Fibroblast of skin of left biceps (primary cell): ENCODE measurements around the gene RGL3.
"Not testable (repeated sequence)": the region's sequence is repeated elsewhere in the genome, so short reads cannot be mapped to it uniquely, and the experiment has no call there.

Experiments used
- DNase-seq, 2 experiments: peaks; one replicate each; pipeline ENCODE4 v3.0.0-alpha.2; 2013; ENCODE audit warnings: low read depth in 2 of 2

Gene RGL3

DNA sequence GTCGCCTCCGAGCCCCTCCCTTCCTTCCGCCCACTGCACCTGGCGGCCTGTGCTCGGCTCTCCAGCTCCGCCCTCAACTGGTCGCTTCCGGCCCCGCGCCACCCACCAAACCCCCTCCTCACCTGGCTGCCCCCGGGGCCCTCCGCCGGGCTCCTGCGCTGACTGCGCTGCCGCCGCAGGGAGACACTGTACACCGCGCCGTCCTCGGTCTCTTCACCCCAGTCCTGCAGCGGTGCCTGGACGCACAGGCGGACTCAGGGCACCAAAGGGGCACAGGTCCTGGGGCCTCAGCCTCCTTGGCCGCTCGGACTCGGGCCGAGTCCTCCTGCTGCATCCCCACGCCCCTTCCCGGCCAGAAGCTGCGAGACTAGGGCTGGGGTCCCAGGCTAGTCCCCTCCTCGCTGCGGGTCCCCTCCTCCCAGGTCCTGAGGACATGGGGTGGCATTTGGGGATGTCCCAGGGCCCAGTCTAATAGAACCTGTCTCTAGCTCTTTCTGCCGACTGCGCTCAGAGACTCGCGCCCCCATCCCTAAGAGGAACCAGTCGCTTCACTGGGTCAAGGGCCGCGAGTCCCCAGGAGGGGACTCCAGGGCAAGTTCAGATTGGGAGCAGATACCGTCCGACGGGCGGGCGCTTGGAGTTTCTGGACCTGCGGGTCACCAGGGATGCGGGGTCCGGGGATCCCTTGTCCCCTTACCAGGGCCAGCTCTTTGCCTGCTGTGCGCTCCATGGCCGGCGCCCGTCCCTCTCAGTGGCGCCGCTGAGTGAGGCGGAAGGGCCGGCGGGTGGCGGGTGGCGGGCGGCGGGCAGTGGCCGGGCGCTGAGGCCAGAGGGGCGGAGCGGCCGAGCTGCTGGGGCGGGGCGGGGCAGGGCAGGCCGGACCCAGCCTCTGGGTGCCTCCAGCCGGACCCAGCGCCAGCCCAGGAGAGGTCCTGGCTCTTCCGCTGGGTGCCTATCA lies at the start of gene RGL3:
RGL3 (minus strand) TSS at position 766 of the 958 bp plus-strand sequence; CDS start at position 730, 36 bp downstream.
- no peak for DNase-seq

GRCh38 chr19:11468266-11468845 lies 49.2 kb upstream of the RGL3 start:
- DNase-seq: not testable (repeated sequence)

- DNase-seq: no peak
Measured at GRCh38 chr19:11465600-11465999, 46.5 kb upstream of the RGL3 start.

DNA sequence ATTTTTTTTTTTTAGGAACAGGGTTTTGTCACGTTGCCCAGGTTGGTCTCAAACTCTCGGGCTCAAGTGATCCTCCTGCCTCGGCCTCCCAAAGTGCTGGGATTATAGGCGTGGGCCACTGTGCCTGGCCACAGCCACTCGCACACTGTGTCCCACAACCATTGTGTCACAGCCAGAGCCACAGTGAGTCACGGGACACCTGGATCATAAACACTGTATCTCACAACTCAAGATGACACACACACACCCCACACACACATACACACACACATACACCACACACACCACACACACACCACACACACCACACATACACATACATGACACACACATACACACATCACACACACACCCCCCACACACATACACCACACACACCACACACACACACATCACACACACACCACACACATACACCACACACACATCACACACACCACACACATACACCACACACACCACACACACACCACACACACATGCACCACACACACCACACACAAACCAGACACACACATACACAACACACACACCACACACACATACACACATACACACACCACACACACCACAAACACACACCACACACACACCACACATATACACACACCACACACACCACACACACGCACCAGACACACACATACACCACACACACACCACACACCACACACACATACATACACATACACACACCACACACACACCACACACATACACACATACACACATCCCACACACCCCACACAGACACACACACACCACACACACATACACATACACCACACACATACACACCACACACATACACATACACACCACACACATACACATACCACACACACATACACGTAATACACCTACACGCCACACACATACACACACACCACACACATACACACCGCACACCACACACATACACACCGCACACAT lies 45.5 kb upstream of the RGL3 start:
- DNase-seq: no peak

GRCh38 chr19:11463391-11463790 lies 44.3 kb upstream of the RGL3 start:
- DNase-seq: no peak

DNA sequence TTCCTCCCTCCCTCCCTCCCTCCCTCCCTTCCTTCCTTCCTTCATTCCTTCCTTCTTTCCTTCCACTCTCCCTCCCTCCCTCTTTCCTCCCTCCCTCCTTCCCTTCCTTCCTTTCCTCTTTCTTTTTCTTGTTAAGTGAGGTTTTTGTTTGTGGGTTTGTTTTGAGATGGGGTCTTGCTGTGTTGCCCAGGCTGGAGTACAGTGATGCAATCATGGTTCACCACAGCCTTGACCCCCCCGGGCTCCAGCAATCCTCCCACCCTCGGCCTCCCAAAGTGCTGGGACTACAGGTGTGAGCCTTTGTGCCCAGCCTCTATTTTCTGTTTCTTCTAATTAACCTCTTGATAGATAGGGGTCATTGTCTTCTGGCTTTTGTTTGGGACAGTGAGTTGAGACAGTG lies 42.3 kb upstream of the RGL3 start:
- DNase-seq: no peak

GRCh38 chr19:11460207-11460606 lies 41.1 kb upstream of the RGL3 start:
- no peak for DNase-seq

DNA sequence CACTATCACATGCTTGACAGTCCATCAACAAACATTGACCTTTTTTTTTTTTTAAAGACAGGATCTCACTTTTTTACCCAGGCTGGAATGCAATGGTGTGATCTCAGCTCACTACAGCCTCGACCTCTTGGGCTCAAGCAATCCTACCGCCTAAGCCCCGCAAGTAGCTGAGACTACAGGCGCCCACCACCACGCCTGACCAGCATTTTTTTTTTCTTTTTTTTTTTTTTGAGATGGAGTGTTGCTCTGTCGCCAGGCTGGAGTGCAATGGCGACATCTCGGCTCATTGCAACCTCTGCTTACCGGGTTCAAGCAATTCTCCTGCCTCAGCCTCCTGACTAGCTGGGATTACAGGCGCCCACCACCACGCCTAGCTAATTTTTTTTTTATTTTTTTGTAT lies 39.8 kb upstream of the RGL3 start:
- DNase-seq: not testable (repeated sequence)

DNA sequence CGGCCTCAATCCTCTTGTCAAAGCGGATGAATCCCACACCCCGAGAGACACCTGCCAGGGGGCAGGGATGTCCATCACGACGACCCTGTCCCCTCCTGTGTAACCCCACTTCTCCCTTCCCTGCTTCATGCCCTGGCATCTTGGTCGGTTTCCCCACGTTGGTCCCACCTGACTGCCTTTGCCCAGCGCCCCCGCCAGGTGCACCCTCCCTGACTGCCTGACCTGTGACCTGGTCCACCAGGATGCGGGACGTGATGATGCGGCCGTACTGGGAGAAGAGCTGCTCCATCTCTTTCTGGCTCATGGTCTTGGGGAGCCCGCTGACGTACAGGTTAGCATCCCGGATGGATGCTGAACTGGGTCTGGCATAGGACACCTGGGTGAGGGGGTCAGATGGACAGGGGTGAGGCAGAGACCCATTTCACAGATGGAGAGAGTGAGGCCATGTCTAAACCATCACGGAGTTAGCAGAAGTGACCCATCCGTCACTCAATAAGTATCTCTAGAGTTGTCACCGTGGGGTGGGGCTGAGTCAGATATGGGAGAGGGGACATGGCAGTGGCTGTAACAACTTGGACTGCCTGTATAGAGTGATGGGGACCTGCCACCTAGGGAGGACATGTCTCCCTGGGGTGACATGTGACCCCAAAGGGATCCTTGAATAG lies 39.3 kb upstream of the RGL3 start:
- no peak for DNase-seq

DNA sequence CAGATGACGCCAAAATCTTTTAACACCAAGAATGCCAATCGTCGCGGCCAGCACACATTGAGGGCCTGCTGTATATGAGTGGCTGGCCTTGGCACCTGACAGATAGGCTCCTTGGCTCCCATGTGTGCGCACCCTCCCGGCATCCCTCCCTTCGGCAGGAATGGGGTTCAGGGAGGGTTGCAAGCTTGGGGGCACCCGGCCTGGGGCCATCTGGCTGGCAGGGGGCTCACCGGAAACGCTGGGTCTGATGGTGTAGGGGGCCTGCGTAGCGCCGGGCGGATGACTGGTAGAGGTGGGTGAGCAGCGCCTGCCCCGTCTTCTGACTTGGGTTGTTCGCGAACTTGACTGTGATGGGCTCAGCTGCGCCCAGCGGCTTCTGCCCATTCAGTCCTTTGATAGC lies 38.7 kb upstream of the RGL3 start:
- no peak for DNase-seq

DNA sequence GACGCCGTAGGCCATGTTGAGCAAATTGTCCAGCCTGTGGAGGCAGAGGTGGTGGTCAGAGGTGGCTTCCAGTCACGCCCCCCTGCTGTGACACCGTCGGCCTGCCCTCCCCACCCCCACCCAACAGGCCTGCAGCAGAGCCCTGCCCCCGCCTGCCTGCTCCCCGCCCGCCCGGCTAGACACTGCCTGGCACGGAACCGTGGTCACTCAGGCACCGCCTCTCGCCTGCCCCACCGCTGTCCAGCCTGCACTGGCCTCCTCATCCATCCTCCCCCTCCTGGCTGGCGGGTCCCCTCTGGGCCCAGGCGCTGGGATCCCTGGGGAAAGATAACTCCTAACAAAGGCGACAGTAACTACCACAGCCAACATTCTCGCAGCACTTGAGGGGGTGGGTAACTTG lies 38.0 kb upstream of the RGL3 start:
- DNase-seq: no peak

- DNase-seq: no peak
Measured at GRCh38 chr19:11456659-11457058, 37.5 kb upstream of the RGL3 start.

DNA sequence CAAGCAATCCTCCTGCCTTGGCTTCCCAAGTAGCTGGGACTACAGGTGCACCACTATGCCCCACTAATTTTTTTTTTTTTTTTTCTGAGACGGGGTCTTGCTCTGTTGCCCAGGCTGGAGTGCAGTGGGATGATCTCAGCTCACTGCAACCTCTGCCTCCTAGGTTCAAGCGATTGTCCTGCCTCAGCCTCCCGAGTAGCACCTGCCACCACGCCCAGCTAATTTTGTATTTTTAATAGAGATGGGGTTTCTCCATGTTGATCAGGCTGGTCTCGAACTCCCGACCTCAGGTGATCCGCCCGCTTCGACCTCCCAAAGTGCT lies 36.1 kb upstream of the RGL3 start:
- not testable (repeated sequence) for DNase-seq

DNA sequence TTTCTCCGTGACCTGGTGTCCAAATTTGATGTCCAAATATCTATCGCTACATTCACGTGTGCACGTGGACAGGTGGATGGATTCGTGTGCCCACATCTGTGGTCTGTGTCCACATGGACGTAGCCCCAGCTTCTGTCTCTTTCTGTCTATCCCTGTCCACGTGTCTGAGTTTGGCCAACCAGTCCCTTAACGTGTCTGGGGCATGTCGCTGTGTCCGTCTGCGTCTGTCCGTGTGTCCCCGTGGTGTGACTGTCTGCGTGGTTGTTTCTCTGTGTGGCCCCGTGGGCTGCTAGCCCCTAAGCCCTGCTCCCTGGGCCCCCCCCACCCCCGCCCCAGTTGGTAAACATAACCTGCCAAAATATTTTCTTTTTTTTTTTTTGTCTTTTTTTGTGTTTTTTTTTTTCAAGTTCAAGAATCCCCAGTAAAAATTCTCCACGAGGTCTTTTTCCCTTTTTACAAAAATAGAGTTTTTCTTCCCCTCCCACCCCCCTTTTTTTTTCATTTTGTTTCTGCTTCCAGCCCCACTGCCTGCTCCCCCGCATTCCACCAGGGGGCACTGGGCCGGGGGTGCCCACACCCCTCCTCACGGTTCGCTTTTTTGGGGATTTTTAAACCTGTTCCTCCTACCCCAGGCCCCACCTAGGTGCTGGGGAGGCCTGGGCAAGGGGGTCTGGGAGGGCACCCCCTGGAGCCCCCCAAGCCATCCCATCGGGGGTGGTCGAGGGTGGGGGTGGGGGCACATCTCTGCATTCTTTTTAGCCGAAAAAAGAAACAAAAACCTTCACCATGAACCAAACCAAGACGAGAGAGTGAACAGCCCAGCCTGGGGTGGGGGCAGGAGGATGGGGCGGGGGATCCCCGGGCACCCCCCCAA lies 34.6 kb upstream of the RGL3 start:
- no peak for DNase-seq

GRCh38 chr19:11452620-11453310 lies 33.7 kb upstream of the RGL3 start:
- no peak for DNase-seq

DNA sequence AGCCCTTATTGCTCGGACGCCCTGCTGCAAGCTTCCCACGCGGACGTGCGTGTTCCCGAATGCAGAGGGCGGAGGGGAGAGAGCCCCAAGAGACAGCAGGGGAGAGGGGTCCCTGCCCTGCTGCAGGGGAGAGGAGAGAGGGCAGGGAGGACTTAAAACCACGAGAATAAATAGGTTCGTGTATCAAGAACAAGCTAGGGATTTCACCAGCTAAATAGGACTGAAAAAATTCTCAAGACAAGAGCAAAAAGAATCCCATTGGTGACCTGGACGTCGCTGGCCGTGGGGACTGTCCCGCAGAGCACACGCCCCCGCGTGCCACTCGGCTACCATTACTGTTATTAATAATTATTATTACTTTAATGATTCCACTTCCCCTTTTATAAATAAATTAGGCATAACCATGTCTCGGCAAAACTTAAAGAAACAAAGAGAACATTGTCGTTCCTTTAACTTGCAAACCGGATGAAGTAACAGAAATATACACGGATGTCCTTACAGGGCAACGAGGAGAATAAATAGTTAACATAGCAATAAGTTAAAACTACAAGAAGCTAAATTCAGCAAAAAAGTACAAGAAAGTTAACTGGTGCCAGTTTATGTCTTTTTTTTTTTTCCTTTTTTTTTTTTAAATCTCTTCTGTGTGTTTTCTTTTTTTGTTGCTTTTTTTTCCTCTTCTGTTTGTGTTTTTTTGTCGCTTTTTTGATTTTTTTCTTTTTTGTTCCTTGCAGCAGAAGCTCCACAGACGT lies 32.9 kb upstream of the RGL3 start:
- DNase-seq: no peak

DNA sequence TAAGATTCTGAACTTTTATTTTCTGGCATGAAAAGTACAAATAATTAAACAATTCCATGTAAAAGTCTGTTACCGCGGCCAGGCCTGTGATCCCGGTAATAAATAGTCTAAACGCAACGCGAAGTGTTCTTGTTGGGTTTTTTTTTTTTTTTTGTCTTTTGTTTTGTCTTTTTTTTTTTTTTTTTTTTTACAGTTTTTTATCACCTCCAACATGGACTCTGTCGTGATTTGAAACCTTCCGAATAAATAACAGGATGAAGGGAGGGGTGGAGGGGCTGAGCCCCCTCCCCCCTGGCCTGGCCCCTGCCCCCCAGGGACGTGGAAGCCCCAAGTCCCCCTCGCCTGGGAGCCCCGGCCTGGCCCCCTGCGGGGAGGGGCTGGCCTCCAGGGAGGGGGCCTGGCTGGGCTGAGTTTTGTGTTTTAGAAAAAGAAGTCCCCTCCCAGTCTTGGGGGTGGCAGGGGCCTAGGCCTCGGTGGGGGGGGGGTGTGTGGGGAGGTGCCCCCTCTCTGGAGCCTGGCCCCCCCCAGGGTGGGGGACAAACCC lies 32.3 kb upstream of the RGL3 start:
- no peak for DNase-seq

- no peak for DNase-seq
Measured at GRCh38 chr19:11450570-11451326, 31.6 kb upstream of the RGL3 start.
